H1 (cell line): ENCODE data around the gene YPEL4. TPM values are rescaled to one million over a fixed set of nuclear protein-coding genes. Genes with fewer than 3 reads are reported as not detected.

Source experiments
- CTCF ChIA-PET: fragments of 300-600 bp; sonication (Branson Sonifier 250); formaldehyde crosslinking; loops from one replicate; lab custom pipeline; 2021; ENCODE audit not compliant: partially characterized antibody; lab: Charles Lee
- POLR2A ChIA-PET: fragments of 300-600 bp; sonication (Branson Sonifier 250); formaldehyde crosslinking; loops from one replicate; lab custom pipeline; 2021; ENCODE audit warnings: inconsistent platforms; ENCODE audit not compliant: partially characterized antibody; lab: Charles Lee
- DNase-seq, 2 experiments: peaks; one replicate each; pipeline versions ENCODE4 v3.0.0 to v3.0.0-alpha.2; 2010 to 2022; ENCODE audit warnings: low spot score in 2 of 2, low read depth in 1 of 2, mixed read lengths in 1 of 2
- FAIRE-seq: peaks from 2 replicates; lab custom pipeline; 2011; peaks lifted over from hg19 to GRCh38; lab: Jason Lieb, UNC
- H2AFZ ChIP-seq: 2 replicates; pipeline ENCODE4 v1.8.1; 2012; ENCODE audit warnings: low read length, inconsistent platforms
- H2AK5ac ChIP-seq: 2 replicates; pipeline ENCODE4 v1.6.1; 2013; ENCODE audit warnings: low read depth, low read length
- H2BK120ac ChIP-seq: replicated peaks from 2 replicates; pipeline ENCODE3; 2013; ENCODE audit warnings: low read depth, low read length, inconsistent platforms
- H2BK12ac ChIP-seq: 2 replicates; pipeline ENCODE4 v1.6.1; 2013; ENCODE audit warnings: low read depth, low read length
- H2BK15ac ChIP-seq: 2 replicates; pipeline ENCODE4 v1.6.1; 2013; ENCODE audit warnings: low read length
- H2BK20ac ChIP-seq: 2 replicates; pipeline ENCODE4 v1.6.1; 2013; ENCODE audit warnings: low read length
- H2BK5ac ChIP-seq: 2 replicates; pipeline ENCODE4 v1.6.1; 2013; ENCODE audit warnings: low read depth, low read length
- H3K14ac ChIP-seq: 2 replicates; pipeline ENCODE4 v1.6.1; 2013; ENCODE audit warnings: inconsistent platforms; ENCODE audit not compliant: insufficient read length
- H3K18ac ChIP-seq: 2 replicates; pipeline ENCODE4 v1.6.1; 2013; ENCODE audit warnings: low read length; ENCODE audit errors: extremely low read depth
- H3K23ac ChIP-seq: 2 replicates; pipeline ENCODE4 v1.6.1; 2013; ENCODE audit warnings: inconsistent platforms; ENCODE audit not compliant: insufficient read length
- H3K23me2 ChIP-seq: 2 replicates; pipeline ENCODE4 v1.6.1; 2013; ENCODE audit warnings: low read depth, low read length
- H3K27ac ChIP-seq: 2 replicates; pipeline ENCODE4 v1.6.1; 2011; ENCODE audit warnings: low read depth, low read length, inconsistent platforms
- H3K27me3 ChIP-seq, 4 experiments: replicated peaks in 1 of 4; 1 replicate in 1 of 4; 2 replicates in 3 of 4; pipeline versions ENCODE4 v1.6.1 to v1.8.1; 2011 to 2013; ENCODE audit warnings: low read length in 3 of 4, mild to moderate bottlenecking in 3 of 4, inconsistent platforms in 2 of 4, mixed read lengths in 2 of 4, moderate library complexity in 1 of 4; ENCODE audit not compliant: control insufficient read depth in 3 of 4, insufficient read depth in 3 of 4; ENCODE audit errors: extremely low read depth in 1 of 4
- H3K36me3 ChIP-seq, 4 experiments: 2 replicates each; pipeline versions ENCODE4 v1.6.1 to v1.8.1; 2011 to 2013; ENCODE audit warnings: mild to moderate bottlenecking in 4 of 4, low read length in 3 of 4, moderate library complexity in 2 of 4, control low read depth in 1 of 4, inconsistent platforms in 1 of 4; ENCODE audit not compliant: insufficient read depth in 4 of 4, control insufficient read depth in 2 of 4
- H3K4ac ChIP-seq: replicated peaks from 2 replicates; pipeline ENCODE3; 2013; ENCODE audit warnings: low read length, low read depth, mixed read lengths, inconsistent platforms; ENCODE audit not compliant: insufficient read length
- H3K4me1 ChIP-seq, 4 experiments: replicated peaks in 1 of 4; 1 replicate in 1 of 4; 2 replicates in 3 of 4; pipeline versions ENCODE4 v1.6.1 to v1.8.1; 2011 to 2013; ENCODE audit warnings: low read length in 3 of 4, inconsistent platforms in 2 of 4, mixed read lengths in 1 of 4; ENCODE audit not compliant: insufficient read depth in 4 of 4, control insufficient read depth in 3 of 4
- H3K4me2 ChIP-seq, 2 experiments: 2 replicates each; pipeline versions ENCODE4 v1.6.1 to v1.8.1; 2011 to 2013; ENCODE audit warnings: low read depth in 2 of 2, low read length in 2 of 2, control low read depth in 1 of 2, inconsistent platforms in 1 of 2, mild to moderate bottlenecking in 1 of 2; ENCODE audit not compliant: insufficient read depth in 1 of 2
- H3K4me3 ChIP-seq, 4 experiments: fragments of 200-600, 300-600 bp in 1 of 4; sonication (generic), shearing (Covaris generic), sonication (Bioruptor Twin) in 1 of 4; 2 replicates each; pipeline versions ENCODE4 v1.5.1 to v1.8.1; 2011 to 2016; ENCODE audit warnings: low read length in 4 of 4, low read depth in 3 of 4, control low read depth in 2 of 4, inconsistent platforms in 2 of 4, mild to moderate bottlenecking in 2 of 4, mixed read lengths in 1 of 4, moderate library complexity in 1 of 4; ENCODE audit not compliant: insufficient read depth in 2 of 4; ENCODE audit errors: extremely low read depth in 1 of 4
- H3K56ac ChIP-seq: replicated peaks from 2 replicates; pipeline ENCODE3; 2013; ENCODE audit warnings: low read depth, mild to moderate bottlenecking, mixed read lengths, low read length, inconsistent platforms; ENCODE audit not compliant: insufficient read length
- H3K79me1 ChIP-seq: 2 replicates; pipeline ENCODE4 v1.6.1; 2013; ENCODE audit warnings: low read depth, low read length, control low read depth
- H3K79me2 ChIP-seq, 2 experiments: 2 replicates each; pipeline versions ENCODE4 v1.6.1 to v1.8.1; 2012 to 2013; ENCODE audit warnings: low read length in 2 of 2, mild to moderate bottlenecking in 2 of 2, inconsistent platforms in 1 of 2; ENCODE audit not compliant: insufficient read depth in 2 of 2, control insufficient read depth in 1 of 2
- H3K9ac ChIP-seq, 4 experiments: replicated peaks in 1 of 4; 1 replicate in 1 of 4; 2 replicates in 3 of 4; pipeline versions ENCODE4 v1.6.1 to v1.8.1; 2011 to 2013; ENCODE audit warnings: low read depth in 3 of 4, low read length in 3 of 4, control low read depth in 2 of 4, mild to moderate bottlenecking in 2 of 4, moderate library complexity in 2 of 4, inconsistent platforms in 1 of 4; ENCODE audit errors: extremely low read depth in 1 of 4
- H3K9me3 ChIP-seq, 2 experiments: 2 replicates each; pipeline versions ENCODE4 v1.6.1 to v1.8.1; 2012 to 2013; ENCODE audit warnings: mild to moderate bottlenecking in 2 of 2, moderate library complexity in 2 of 2, control low read depth in 1 of 2, inconsistent platforms in 1 of 2, low read depth in 1 of 2, low read length in 1 of 2, mixed read lengths in 1 of 2; ENCODE audit not compliant: insufficient read depth in 2 of 2
- H4K20me1 ChIP-seq, 2 experiments: replicated peaks in 1 of 2; 2 replicates each; pipeline versions ENCODE3 to v1.8.1; 2011 to 2013; ENCODE audit warnings: inconsistent platforms in 2 of 2, low read length in 2 of 2, mild to moderate bottlenecking in 1 of 2; ENCODE audit not compliant: insufficient read depth in 2 of 2, control insufficient read depth in 1 of 2
- H4K5ac ChIP-seq: 2 replicates; pipeline ENCODE4 v1.6.1; 2013; ENCODE audit warnings: low read length, low read depth, mixed read lengths, inconsistent platforms; ENCODE audit not compliant: insufficient read length
- H4K8ac ChIP-seq: 2 replicates; pipeline ENCODE4 v1.8.0; 2013; ENCODE audit warnings: mild to moderate bottlenecking, moderate library complexity, low read length, inconsistent platforms; ENCODE audit not compliant: insufficient read depth; ENCODE audit errors: extremely low read depth
- H4K91ac ChIP-seq: replicated peaks from 2 replicates; pipeline ENCODE3; 2013; ENCODE audit warnings: low read length, mixed read lengths, inconsistent platforms; ENCODE audit not compliant: insufficient read length
- ATF3 ChIP-seq: IDR thresholded peaks from 2 replicates; pipeline ENCODE4 v1.6.1; 2011; ENCODE audit warnings: low read depth, mild to moderate bottlenecking, low read length; ENCODE audit not compliant: insufficient read depth
- BCL11A ChIP-seq, 2 experiments: IDR thresholded peaks; one replicate each; pipeline ENCODE4 v1.6.1; 2011; ENCODE audit warnings: low read depth in 2 of 2, low read length in 2 of 2, mild to moderate bottlenecking in 2 of 2
- EZH2 ChIP-seq: fragments of 200-600 bp; sonication (generic); IDR thresholded peaks from 2 replicates; pipeline ENCODE4 v1.7.1; 2012; ENCODE audit warnings: low read depth, mild to moderate bottlenecking, moderate library complexity, low read length, inconsistent platforms; ENCODE audit not compliant: severe bottlenecking
- GABPA ChIP-seq: IDR thresholded peaks from 2 replicates; pipeline ENCODE4 v1.6.1; 2011; ENCODE audit warnings: mild to moderate bottlenecking, low read length, moderate library complexity, borderline replicate concordance; ENCODE audit not compliant: insufficient read depth
- HDAC2 ChIP-seq, 2 experiments: fragments of 300-600 bp in 1 of 2; sonication (generic) in 1 of 2; IDR thresholded peaks; 2 replicates each; pipeline ENCODE4 v1.6.1; 2011 to 2012; ENCODE audit warnings: low read depth in 2 of 2, low read length in 2 of 2, mild to moderate bottlenecking in 2 of 2, moderate library complexity in 2 of 2, borderline replicate concordance in 1 of 2, inconsistent platforms in 1 of 2
- POLR2A ChIP-seq, 2 experiments: IDR thresholded peaks; 1 replicate in 1 of 2; 2 replicates in 1 of 2; pipeline ENCODE4 v1.6.1; 2011; ENCODE audit warnings: low read depth in 2 of 2, low read length in 2 of 2, mild to moderate bottlenecking in 2 of 2; ENCODE audit errors: control extremely low read depth in 1 of 2
- POLR2AphosphoS5 ChIP-seq: IDR thresholded peaks from 2 replicates; pipeline ENCODE4 v1.6.1; 2011; ENCODE audit warnings: low read depth, low read length
- POU5F1 ChIP-seq: IDR thresholded peaks from 2 replicates; pipeline ENCODE4 v1.6.1; 2011; ENCODE audit warnings: low read depth, mild to moderate bottlenecking, low read length, moderate library complexity
- SIN3A ChIP-seq, 2 experiments: IDR thresholded peaks in 1 of 2; conservative IDR thresholded peaks in 1 of 2; 2 replicates each; pipeline ENCODE4 v1.6.1; 2011 to 2012; ENCODE audit warnings: low read length in 2 of 2, improper control_type of control experiment in 1 of 2, low read depth in 1 of 2, mild to moderate bottlenecking in 1 of 2
- SP4 ChIP-seq: IDR thresholded peaks from 2 replicates; pipeline ENCODE4 v1.6.1; 2012; ENCODE audit warnings: low read length, inconsistent platforms
- TAF7 ChIP-seq: optimal IDR thresholded peaks from 2 replicates; pipeline ENCODE3; 2011; ENCODE audit warnings: low read depth, mild to moderate bottlenecking, inconsistent platforms, low read length, moderate library complexity, borderline replicate concordance
- WGBS, 2 experiments: shearing (Covaris generic) in 1 of 2; methylation state at CpG; one replicate each; pipeline versions ENCODE4 v1.1.6 to v1.1.7; 2013 to 2015; ENCODE audit warnings: low lambda C conversion rate in 2 of 2, mixed read lengths in 2 of 2, inconsistent platforms in 1 of 2, low coverage in 1 of 2, missing lambda C conversion rate in 1 of 2; ENCODE audit not compliant: insufficient replicate concordance in 2 of 2, insufficient coverage in 1 of 2, insufficient read length in 1 of 2; ENCODE audit errors: extremely low coverage in 1 of 2, missing lambda C conversion rate in 1 of 2; 5-methylcytosine and 5-hydroxymethylcytosine counted together
- polyA plus RNA-seq, 7 experiments: library from polyadenylated mRNA; depleted of rRNA in 3 of 7; stranded (reverse) in 5 of 7; unstranded in 2 of 7; fragments of >200 nt in 5 of 7; fragments of 200-250 nt in 2 of 7; gene quantifications; 1 replicate in 5 of 7; 2 replicates in 1 of 7; 4 replicates in 1 of 7; pipeline versions ENCODE4 v1.2.1 to v1.2.3, GENCODE V29; 2011 to 2013; ENCODE audit warnings: missing spikeins in 2 of 7, mixed read lengths in 2 of 7
- total RNA-seq: library from RNA; stranded (reverse); fragmentation: NEBNext Ultra II Directional; extraction: Animal tissue kit (Norgen Biotek cat#: 25700); gene quantifications from 2 replicates; pipeline ENCODE4 v1.2.1, GENCODE V29; 2021

Gene YPEL4
- total and polyA plus RNA-seq, 2 of the 8 experiments (the other 6 are each of a cell fraction or from before 2014, with no cell fraction given) = 0.13 to 0.38 TPM

- peak overlapping the region; percentile 41; the same call in 1 of the 2 replicates for H4K8ac ChIP-seq
- ChIA-PET CTCF (interaction anchor here (0.5 to 14.3 kb wide), 4 partner anchors 13 to 87 kb away, joined by 3 to 357 read pairs (median 144); partner anchors contain the start of genes SERPING1 and UBE2L6), POLR2A (interaction anchor here (0.7 to 29.6 kb wide), 30 partner anchors 6 to 334 kb away, joined by 3 to 1546 read pairs (median 4); partner anchors contain the start of genes CLP1, CTNND1, MED19 and RTN4RL2)
- H3K4me1 ChIP-seq = peaks cover 32 to 55% (median 37%) of the 10 kb centered on the region in 4 experiments
- H3K56ac ChIP-seq = peak overlapping the region; percentile 62
- H2BK12ac ChIP-seq = no peak overlapping the region
- peaks cover 0 to 4% (median 1%) of the 10 kb centered on the region in 4 experiments; a peak in 3 of 7 replicates for H3K27me3 ChIP-seq
- no peak overlapping the region for H2BK20ac ChIP-seq
- DNase-seq (peak in 1 of 2 experiments; percentile 76), FAIRE-seq (no peak)
- H3K18ac ChIP-seq = no peak overlapping the region; the same call in 1 of the 2 replicates
- no peak overlapping the region for H3K23ac ChIP-seq
- no peaks in the 10 kb centered on the region; the same call in 1 of the 2 replicates for H3K79me1 ChIP-seq
- H3K14ac ChIP-seq = no peak overlapping the region
- H3K79me2 ChIP-seq = peaks cover 0 to 6% of the 10 kb centered on the region in 2 experiments; a peak in 2 of 4 replicates
- no peak overlapping the region for H2AFZ ChIP-seq
- peaks cover 28% of the 10 kb centered on the region for H3K23me2 ChIP-seq
- no peak overlapping the region for H4K5ac ChIP-seq
- peaks cover 1 to 8% (median 3%) of the 10 kb centered on the region in 4 experiments; a peak in 5 of 8 replicates for H3K36me3 ChIP-seq
- H2BK5ac ChIP-seq = peak overlapping the region; percentile 57
- H3K4me3 ChIP-seq = peak overlapping the region in 3 of 4 experiments; percentile 45 to 65 (median 56); a peak in 5 of 8 replicates
- H4K20me1 ChIP-seq = peaks cover 20 to 31% of the 10 kb centered on the region in 2 experiments
- no peak overlapping the region for H2BK15ac ChIP-seq
- no peak overlapping the region for H3K4ac ChIP-seq
- H3K27ac ChIP-seq = peak overlapping the region; percentile 47; the same call in 1 of the 2 replicates
- H3K9me3 ChIP-seq = no peaks in the 10 kb centered on the region
- 4% methylated on average over 23 of the region's 23 CpGs; no CpG with 5 or more reads in 1 of the 2 experiments for WGBS, 2 experiments
- H4K91ac ChIP-seq = no peak overlapping the region
- peak overlapping the region; percentile 92 to 95 for H3K4me2 ChIP-seq
- no peak overlapping the region for H2AK5ac ChIP-seq
- H2BK120ac ChIP-seq = no peak overlapping the region
- peak overlapping the region in 3 of 4 experiments; percentile 6 to 38 (median 26); a peak in 2 of 7 replicates for H3K9ac ChIP-seq
- peak; percentile 75; the same call in 1 of the 2 replicates for TF ChIP-seq SP4
- no peak for TF ChIP-seq EZH2
- no peak for TF ChIP-seq BCL11A (IDR thresholded peaks at IDR 0.05; ENCODE audit: low read depth in 2 of 2, low read length in 2 of 2)
- TF ChIP-seq SIN3A (conservative IDR thresholded peaks at IDR 0.05 in 1 of 2, IDR thresholded peaks at IDR 0.05 in 1 of 2; ENCODE audit: low read depth in 1 of 2, low read length in 2 of 2) = peak in 1 of 2 experiments; percentile 63; a peak in 1 of 4 replicates
- no peak for TF ChIP-seq GABPA
- TF ChIP-seq POLR2AphosphoS5 = peak; percentile 90
- TF ChIP-seq ATF3 = no peak
- no peak for TF ChIP-seq POU5F1
- no peak for TF ChIP-seq HDAC2 (IDR thresholded peaks at IDR 0.05; ENCODE audit: borderline replicate concordance in 1 of 2, low read depth in 2 of 2, low read length in 2 of 2)
- TF ChIP-seq POLR2A (IDR thresholded peaks at IDR 0.05; ENCODE audit: control extremely low read depth in 1 of 2, low read depth in 2 of 2, low read length in 2 of 2) = peak; percentile 44 to 53; a peak in 2 of 3 replicates
- TF ChIP-seq TAF7 = peak; percentile 54
Observed at GRCh38 chr11:57646799-57647303, 2.9 kb downstream of the YPEL4 start.
